Natural killer cell (primary cell): Measurements from ENCODE around the gene APBB1. TPM values are rescaled to one million over a fixed set of nuclear protein-coding genes. Genes with fewer than 3 reads are reported as not detected.

Experiments used
- ATAC-seq, 3 donors: fragments of 150-1000 bp in 2 of 3; fragments of 200-7000 bp in 1 of 3; cut with Tn5 transposase; 1 replicate in 1 of 3; 2 replicates in 2 of 3; pipeline ENCODE4 v1.10.0; 2021; ENCODE audit warnings: mild to moderate bottlenecking in 2 of 3, moderate library complexity in 2 of 3
- DNase-seq, 2 donors: peaks; one replicate each; pipeline versions ENCODE4 v3.0.0 to v3.0.0-alpha.2; 2013 to 2021; ENCODE audit warnings: mixed read lengths in 1 of 2
- H3K27ac ChIP-seq: one replicate; pipeline ENCODE4 v1.5.1; 2013; ENCODE audit warnings: mild to moderate bottlenecking, low read length
- H3K27me3 ChIP-seq: one replicate; pipeline ENCODE4 v1.6.1; 2013; ENCODE audit warnings: low read length; ENCODE audit not compliant: control insufficient read depth, insufficient read depth
- H3K36me3 ChIP-seq: one replicate; pipeline ENCODE4 v1.6.1; 2013; ENCODE audit warnings: low read length; ENCODE audit not compliant: control insufficient read depth, insufficient read depth
- H3K4me1 ChIP-seq: one replicate; pipeline ENCODE4 v1.6.1; 2013; ENCODE audit warnings: low read length; ENCODE audit not compliant: control insufficient read depth, insufficient read depth
- H3K4me3 ChIP-seq: one replicate; pipeline ENCODE4 v1.5.1; 2013; ENCODE audit warnings: low read length
- H3K9me3 ChIP-seq: one replicate; pipeline ENCODE4 v1.6.1; 2013; ENCODE audit warnings: low read length; ENCODE audit not compliant: control insufficient read depth, insufficient read depth
- H3K27ac Mint-ChIP-seq, 2 donors: one replicate each; pipeline ENCODE4 v1.8.0; 2022; ENCODE audit warnings: mild to moderate bottlenecking in 2 of 2, mixed read lengths in 2 of 2, moderate library complexity in 1 of 2
- H3K27me3 Mint-ChIP-seq, 2 donors: one replicate each; pipeline ENCODE4 v1.8.0; 2022; ENCODE audit warnings: low read depth in 2 of 2, mixed read lengths in 2 of 2
- H3K36me3 Mint-ChIP-seq: one replicate; pipeline ENCODE4 v1.8.0; 2022; ENCODE audit warnings: mixed read lengths
- H3K4me1 Mint-ChIP-seq, 2 donors: one replicate each; pipeline ENCODE4 v1.8.0; 2022; ENCODE audit warnings: mixed read lengths in 2 of 2
- H3K4me3 Mint-ChIP-seq: one replicate; pipeline ENCODE4 v1.8.0; 2022; ENCODE audit warnings: mild to moderate bottlenecking, moderate library complexity, mixed read lengths
- H3K9me3 Mint-ChIP-seq, 2 donors: one replicate each; pipeline ENCODE4 v1.8.0; 2022; ENCODE audit warnings: mixed read lengths in 2 of 2
- CTCF ChIP-seq: fragments of 200-600 bp; IDR thresholded peaks from one replicate; pipeline ENCODE4 v1.8.0; 2022; ENCODE audit warnings: antibody characterized with exemption
- WGBS: methylation state at CpG from one replicate; pipeline ENCODE4 v1.1.7; 2013; ENCODE audit warnings: missing lambda C conversion rate; ENCODE audit not compliant: insufficient coverage; 5-methylcytosine and 5-hydroxymethylcytosine counted together
- intact Hi-C: fragments of 100-400 bp; cut with micrococcal nuclease; formaldehyde crosslinking; loops from one replicate; pipeline ENCODE4 v1.14.2; 2022
- total RNA-seq, 4 donors: library from RNA; stranded (reverse); fragments of 120-200 nt in 1 of 4; gene quantifications; one replicate each; pipeline versions ENCODE4 v1.2.3 to v1.2.4, GENCODE V29; 2013 to 2022

Gene APBB1
- total RNA-seq, 3 donors from 2014 or later (not counting 1 experiment from before 2014, with no cell fraction given): 62.8 to 77.1 (median 67.5) TPM

DNA sequence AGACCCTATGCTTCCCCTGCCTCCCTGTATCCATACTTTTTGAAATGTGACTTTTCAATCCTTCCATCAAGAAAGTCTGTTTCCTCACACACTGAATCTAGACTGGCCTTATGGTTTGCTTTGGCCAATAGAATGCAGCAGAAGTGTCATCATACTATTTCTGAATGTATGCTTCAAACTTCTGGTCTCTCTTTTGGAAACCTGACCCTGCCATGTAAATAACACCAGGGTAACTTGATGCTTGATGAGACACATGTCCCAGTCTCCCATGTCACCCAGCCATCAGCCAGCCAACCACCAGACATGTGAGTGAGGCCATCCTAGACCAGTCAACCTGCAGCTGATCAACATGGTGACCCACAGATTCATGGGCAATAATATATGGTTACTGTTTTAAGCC lies 68.9 kb downstream of the APBB1 start:
- H3K27ac ChIP-seq: no peak overlapping the region
- H3K4me3 ChIP-seq: no peak overlapping the region
- Mint-ChIP-seq H3K4me3 (no peak overlapping the region), H3K27ac (no peak overlapping the region), H3K36me3 (no peaks in the 10 kb centered on the region), H3K27me3 (peaks cover 16 to 23% of the 10 kb centered on the region in 2 donors), H3K9me3 (no peaks in the 10 kb centered on the region), H3K4me1 (no peaks in the 10 kb centered on the region)
- intact Hi-C loops: loop anchor here (5.0 kb wide), 1 partner anchor 1228 kb away; no protein-coding TSS in a partner anchor
- H3K27me3 ChIP-seq: no peaks in the 10 kb centered on the region
- H3K9me3 ChIP-seq: no peaks in the 10 kb centered on the region
- ATAC-seq (no peak), DNase-seq (no peak)
- H3K36me3 ChIP-seq: no peaks in the 10 kb centered on the region
- TF ChIP-seq CTCF: no peak
- peaks cover 4% of the 10 kb centered on the region for H3K4me1 ChIP-seq

DNA sequence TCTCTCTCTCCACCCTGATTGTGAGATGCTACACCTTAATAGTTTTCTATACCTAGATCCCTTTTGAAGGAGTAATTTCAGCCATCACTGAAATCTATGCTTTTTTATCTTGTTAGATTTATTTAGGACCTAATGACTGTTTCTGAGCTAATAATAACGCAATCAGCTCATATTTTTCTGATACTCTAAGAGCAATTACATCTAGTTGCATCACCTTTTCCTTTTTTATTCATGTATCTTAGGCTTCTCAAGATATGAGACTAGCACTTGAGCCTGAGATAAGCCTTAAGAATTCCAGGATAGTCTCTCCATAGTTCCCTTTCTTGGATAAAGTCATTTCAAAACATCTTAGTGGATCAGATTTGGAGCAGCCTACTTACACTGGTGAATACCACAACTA lies 73.5 kb downstream of the APBB1 start:
- 100% methylated on average over 1 of the region's 1 CpG for WGBS

More for the DNA sequence above, 73.5 kb downstream of the APBB1 start:
- ATAC-seq (no peak), DNase-seq (no peak)
- Mint-ChIP-seq H3K4me3 (no peak overlapping the region), H3K9me3 (no peaks in the 10 kb centered on the region), H3K36me3 (no peaks in the 10 kb centered on the region), H3K27ac (no peak overlapping the region), H3K4me1 (no peaks in the 10 kb centered on the region), H3K27me3 (peaks cover 9 to 26% of the 10 kb centered on the region in 2 donors)
- intact Hi-C loops: no loop called here
- Histone ChIP-seq H3K36me3 (no peaks in the 10 kb centered on the region), H3K4me3 (no peak overlapping the region), H3K4me1 (no peaks in the 10 kb centered on the region), H3K9me3 (no peaks in the 10 kb centered on the region), H3K27me3 (no peaks in the 10 kb centered on the region), H3K27ac (no peak overlapping the region)
- no peak for TF ChIP-seq CTCF

Other genes with a start within 250 kb of the APBB1 start
- under 1 TPM in 1 of 3 donors, not detected in 2; 0.35 TPM for gene OR52B2, start 248.8 kb downstream of the APBB1 start, total RNA-seq
- gene OR52W1, start 219.9 kb downstream of the APBB1 start, total RNA-seq: not detected
- gene C11orf42, start 213.5 kb downstream of the APBB1 start, total RNA-seq: not detected
- 10 to 100 TPM; 50.6 to 76.9 (median 58.4) TPM for gene FHIP1B, start 184.5 kb downstream of the APBB1 start, total RNA-seq
- gene CNGA4, start 180.0 kb downstream of the APBB1 start, total RNA-seq: under 1 TPM; 0.35 to 0.50 (median 0.39) TPM
- gene CCKBR, start 159.3 kb downstream of the APBB1 start, total RNA-seq: not detected
- not detected for gene CAVIN3, start 98.6 kb downstream of the APBB1 start, total RNA-seq
- gene SMPD1, start 28.6 kb downstream of the APBB1 start, total RNA-seq: 10 to 100 TPM; 52.7 to 63.3 (median 56.1) TPM
- 1 to 10 TPM in 1 of 3 donors, under 1 TPM in 2; 0.35 to 1.5 (median 0.98) TPM for gene HPX, start 21.9 kb upstream of the APBB1 start, total RNA-seq
- gene TRIM3, start 54.8 kb upstream of the APBB1 start, total RNA-seq: 10 to 100 TPM; 26.4 to 30.9 (median 26.5) TPM
- 10 to 100 TPM; 44.7 to 62.3 (median 51.4) TPM for gene ARFIP2, start 62.2 kb upstream of the APBB1 start, total RNA-seq
- gene TIMM10B, start 62.4 kb upstream of the APBB1 start, total RNA-seq: 10 to 100 TPM; 69.6 to 92.8 (median 71.4) TPM
- 10 to 100 TPM; 29.6 to 38.3 (median 31.4) TPM for gene DNHD1, start 78.2 kb upstream of the APBB1 start, total RNA-seq
- 10 to 100 TPM; 31.3 to 35.9 (median 31.9) TPM for gene RRP8, start 184.5 kb upstream of the APBB1 start, total RNA-seq
- gene ILK, start 184.7 kb upstream of the APBB1 start, total RNA-seq: 100 to 1,000 TPM; 109 to 145 (median 142) TPM
- gene TAF10, start 193.1 kb upstream of the APBB1 start, total RNA-seq: 100 to 1,000 TPM; 154 to 191 (median 158) TPM
- gene TPP1, start 200.3 kb upstream of the APBB1 start, total RNA-seq: 100 to 1,000 TPM; 123 to 135 (median 131) TPM
- 1 to 10 TPM in 1 of 3 donors, under 1 TPM in 2; 0.49 to 1.0 (median 0.83) TPM for gene DCHS1, start 236.7 kb upstream of the APBB1 start, total RNA-seq